Activated T-cell treated with anti-CD3 and anti-CD28 coated beads for 48 hours (primary cell): ENCODE measurements around the gene GLB1L.
A peak's percentile ranks its signal among the peaks of the same experiment; 100 is the strongest.
"Not testable (repeated sequence)": the region's sequence is repeated elsewhere in the genome, so short reads cannot be mapped to it uniquely, and the experiment has no call there.

Experiments
- DNase-seq: peaks from one replicate; pipeline ENCODE4 v3.0.0-alpha.2; 2020; ENCODE audit warnings: low read depth

Gene GLB1L

GRCh38 chr2:219280651-219281050 lies 35.4 kb upstream of the GLB1L start:
- no peak for DNase-seq

- DNase-seq: no peak
Measured at GRCh38 chr2:219279916-219280516, 34.8 kb upstream of the GLB1L start.

- DNase-seq: peak; percentile 99
Measured at GRCh38 chr2:219279151-219279915, 34.1 kb upstream of the GLB1L start, which contains the start of gene DNAJB2. Gene DNAJB2, plus strand, starts transcription at chr2:219279366. Its CDS starts 468 bp downstream, at chr2:219279834.

- no peak for DNase-seq
Measured at GRCh38 chr2:219278655-219279150, 33.5 kb upstream of the GLB1L start.

- DNase-seq: peak; percentile 68
Measured at GRCh38 chr2:219277703-219278654, 32.7 kb upstream of the GLB1L start.

- DNase-seq: no peak
Measured at GRCh38 chr2:219274361-219274921, 29.2 kb upstream of the GLB1L start.

- DNase-seq: no peak
Measured at GRCh38 chr2:219273937-219274336, 28.7 kb upstream of the GLB1L start.

GRCh38 chr2:219272995-219273394 lies 27.8 kb upstream of the GLB1L start:
- no peak for DNase-seq

GRCh38 chr2:219272356-219272755 lies 27.1 kb upstream of the GLB1L start:
- DNase-seq: no peak

- DNase-seq: no peak
Measured at GRCh38 chr2:219271021-219271420, 25.8 kb upstream of the GLB1L start.

- no peak for DNase-seq
Measured at GRCh38 chr2:219270055-219270372, 24.8 kb upstream of the GLB1L start.

- DNase-seq: no peak
Measured at GRCh38 chr2:219269362-219270054, 24.3 kb upstream of the GLB1L start.

GRCh38 chr2:219268294-219268693 lies 23.1 kb upstream of the GLB1L start:
- DNase-seq: no peak

- DNase-seq: no peak
Measured at GRCh38 chr2:219266886-219267285, 21.6 kb upstream of the GLB1L start.

- DNase-seq: no peak
Measured at GRCh38 chr2:219266232-219266631, 21.0 kb upstream of the GLB1L start.

GRCh38 chr2:219261024-219261855 lies 16.0 kb upstream of the GLB1L start:
- no peak for DNase-seq

- not testable (repeated sequence) for DNase-seq
Measured at GRCh38 chr2:219258942-219259341, 13.7 kb upstream of the GLB1L start.

- DNase-seq: peak; percentile 23
Measured at GRCh38 chr2:219254590-219255201, 9.5 kb upstream of the GLB1L start.

- peak; percentile 89 for DNase-seq
Measured at GRCh38 chr2:219253753-219254589, 8.7 kb upstream of the GLB1L start, which contains the start of gene TUBA4A. Gene TUBA4A, minus strand, starts transcription at chr2:219253918. Its CDS starts 60 bp downstream, at chr2:219253858.
